GM21515 (cell line): ENCODE data around the gene ZNF12.
"Not testable (repeated sequence)": the region's sequence is repeated elsewhere in the genome, so short reads cannot be mapped to it uniquely, and the experiment has no call there.

ENCODE experiments used
- ATAC-seq: cut with Tn5 transposase; IDR thresholded peaks from one replicate; pipeline ENCODE4 v1.9.1; 2021; ENCODE audit not compliant: unreplicated experiment

Gene ZNF12

GRCh38 chr7:6691609-6692106 lies 15.1 kb downstream of the ZNF12 start:
- no peak for ATAC-seq

- ATAC-seq: no peak
Measured at GRCh38 chr7:6691103-6691502, 15.6 kb downstream of the ZNF12 start.

GRCh38 chr7:6680146-6680545 lies 26.6 kb downstream of the ZNF12 start:
- ATAC-seq: no peak

- ATAC-seq: no peak
Measured at GRCh38 chr7:6675807-6676405, 30.8 kb downstream of the ZNF12 start.

- not testable (repeated sequence) for ATAC-seq
Measured at GRCh38 chr7:6670851-6671250, 35.9 kb downstream of the ZNF12 start.

GRCh38 chr7:6658618-6659345 lies 48.0 kb downstream of the ZNF12 start:
- ATAC-seq: no peak

- ATAC-seq: no peak
Measured at GRCh38 chr7:6656413-6656812, 50.3 kb downstream of the ZNF12 start.

- ATAC-seq: no peak
Measured at GRCh38 chr7:6655636-6656385, 50.9 kb downstream of the ZNF12 start.

- no peak for ATAC-seq
Measured at GRCh38 chr7:6654842-6655610, 51.7 kb downstream of the ZNF12 start.

GRCh38 chr7:6654113-6654841 lies 52.5 kb downstream of the ZNF12 start:
- ATAC-seq: no peak

GRCh38 chr7:6653071-6654003 lies 53.4 kb downstream of the ZNF12 start:
- no peak for ATAC-seq

- no peak for ATAC-seq
Measured at GRCh38 chr7:6652446-6653011, 54.2 kb downstream of the ZNF12 start.

GRCh38 chr7:6651851-6652445 lies 54.8 kb downstream of the ZNF12 start:
- no peak for ATAC-seq

GRCh38 chr7:6650521-6651011 lies 56.2 kb downstream of the ZNF12 start:
- no peak for ATAC-seq

- no peak for ATAC-seq
Measured at GRCh38 chr7:6650086-6650485, 56.7 kb downstream of the ZNF12 start.

- ATAC-seq: no peak
Measured at GRCh38 chr7:6649241-6649961, 57.3 kb downstream of the ZNF12 start.

- no peak for ATAC-seq
Measured at GRCh38 chr7:6648815-6649104, 58.0 kb downstream of the ZNF12 start.
